ENCODE data around the gene ARHGAP26. TPM values are rescaled to one million over a fixed set of nuclear protein-coding genes. Genes with fewer than 3 reads are reported as not detected.

Gene ARHGAP26
- total and polyA plus RNA-seq, 2 of the 4 experiments (the other 2 are of a cell fraction), result 0.54 to 0.56 TPM

DNA sequence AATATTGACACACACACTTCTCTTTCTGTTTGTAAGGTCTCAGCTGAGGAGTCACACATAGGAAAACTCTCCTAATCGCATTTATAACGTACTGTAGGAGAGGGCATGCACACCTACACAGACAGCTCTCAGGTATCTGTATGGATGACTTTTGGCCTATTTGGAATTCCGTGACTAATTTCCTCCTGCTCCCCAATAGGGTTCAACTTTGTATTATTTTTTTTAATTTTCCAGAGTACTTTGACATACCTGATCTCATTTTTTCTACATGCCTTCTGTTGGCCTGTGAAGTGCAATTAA lies 195.9 kb downstream of the ARHGAP26 start:
- dilution Hi-C loops (cut with HindIII; ENCODE audit: low sequenced_read_pairs, unreplicated experiment) (no loop called here), in situ Hi-C loops (cut with MboI; ENCODE audit: low sequenced_read_pairs) (no loop called here), intact Hi-C loops (cut with micrococcal nuclease) (no loop called here)
- Histone ChIP-seq H2AK5ac (ENCODE audit: low read depth, low read length) (no peak overlapping the region), H3K14ac (replicated peaks; ENCODE audit: low read depth, low read length) (no peak overlapping the region), H3K27ac (ENCODE audit: insufficient read depth, low read length) (no peak overlapping the region), H4K8ac (ENCODE audit: low read depth in 2 of 2, low read length in 2 of 2) (no peak overlapping the region), H3K9me3 (ENCODE audit: control insufficient read depth, insufficient read depth, low read length) (no peaks in the 10 kb centered on the region), H3K56ac (ENCODE audit: extremely low read depth, insufficient read depth, low read length) (no peak overlapping the region), H2BK120ac (ENCODE audit: low read depth, low read length) (no peak overlapping the region), H2AFZ (replicated peaks; ENCODE audit: low read length, poor library complexity) (no peak overlapping the region), H3K36me3 (ENCODE audit: control insufficient read depth, insufficient read depth, low read length) (no peaks in the 10 kb centered on the region), H3K4me2 (ENCODE audit: low read depth, low read length) (no peak overlapping the region), H3K4me1 (ENCODE audit: control insufficient read depth, insufficient read depth, low read length) (no peaks in the 10 kb centered on the region), H4K91ac (ENCODE audit: insufficient read depth, low read depth, low read length) (no peak overlapping the region), H2BK20ac (ENCODE audit: low read depth, low read length) (no peak overlapping the region), H2BK15ac (ENCODE audit: low read depth, low read length) (no peak overlapping the region), H3K4ac (ENCODE audit: low read depth, low read length) (no peak overlapping the region), H3K9ac (ENCODE audit: low read depth, low read length) (no peak overlapping the region), H3K27me3 (ENCODE audit: control insufficient read depth, insufficient read depth, low read length) (no peaks in the 10 kb centered on the region), H2AK9ac (replicated peaks; ENCODE audit: low read depth, low read length, poor library complexity) (no peak overlapping the region), H3K18ac (ENCODE audit: low read depth, low read length) (no peak overlapping the region), H3K23ac (ENCODE audit: low read depth, low read length) (no peak overlapping the region), H3K79me1 (ENCODE audit: low read depth in 1 of 2, low read length in 2 of 2) (no peaks in the 10 kb centered on the region), H3K4me3 (ENCODE audit: insufficient read depth, low read depth, low read length) (no peak overlapping the region), H4K20me1 (ENCODE audit: insufficient read depth, low read length) (no peaks in the 10 kb centered on the region), H3K9me1 (ENCODE audit: insufficient read depth, low read length) (no peaks in the 10 kb centered on the region), H2BK5ac (ENCODE audit: low read depth, low read length, poor library complexity, severe bottlenecking) (no peak overlapping the region), H4K5ac (ENCODE audit: low read depth, low read length) (no peak overlapping the region)
- BruUV-seq (replicated peaks), result no TSS peak
- ATAC-seq (ENCODE audit: low read depth) (no peak), DNase-seq (no peak)
- no CpG with 5 or more reads among the region's 3 CpGs for WGBS, 2 experiments (ENCODE audit: extremely low coverage in 2 of 2, insufficient read length in 1 of 2)
- ChIA-PET POLR2A (ENCODE audit: unreplicated experiment) (no interaction called here), CTCF (interaction anchor here (1.0 kb wide), 1 partner anchor 78 kb away, joined by 3 read pairs; no protein-coding TSS in a partner anchor)
- no peak for TF ChIP-seq CEBPB (IDR thresholded peaks at IDR 0.05; ENCODE audit: low read depth, low read length)
- no peak for TF ChIP-seq FOS (IDR thresholded peaks at IDR 0.05; ENCODE audit: low read depth, low read length)
- TF ChIP-seq, protein P1, sequence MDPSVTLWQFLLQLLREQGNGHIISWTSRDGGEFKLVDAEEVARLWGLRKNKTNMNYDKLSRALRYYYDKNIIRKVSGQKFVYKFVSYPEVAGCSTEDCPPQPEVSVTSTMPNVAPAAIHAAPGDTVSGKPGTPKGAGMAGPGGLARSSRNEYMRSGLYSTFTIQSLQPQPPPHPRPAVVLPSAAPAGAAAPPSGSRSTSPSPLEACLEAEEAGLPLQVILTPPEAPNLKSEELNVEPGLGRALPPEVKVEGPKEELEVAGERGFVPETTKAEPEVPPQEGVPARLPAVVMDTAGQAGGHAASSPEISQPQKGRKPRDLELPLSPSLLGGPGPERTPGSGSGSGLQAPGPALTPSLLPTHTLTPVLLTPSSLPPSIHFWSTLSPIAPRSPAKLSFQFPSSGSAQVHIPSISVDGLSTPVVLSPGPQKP (IDR thresholded peaks at IDR 0.05; ENCODE audit: borderline replicate concordance, low read depth, low read length), result no peak
- no peak for TF ChIP-seq RAD21 (IDR thresholded peaks at IDR 0.05; ENCODE audit: low read length)
- no peak for TF ChIP-seq CHD1 (IDR thresholded peaks at IDR 0.05; ENCODE audit: low read depth, low read length)
- TF ChIP-seq BHLHE40 (IDR thresholded peaks at IDR 0.05; ENCODE audit: low read depth, low read length), result no peak
- TF ChIP-seq RCOR1 (IDR thresholded peaks at IDR 0.05; ENCODE audit: insufficient replicate concordance, low read length), result no peak
- no peak for TF ChIP-seq POLR2A (IDR thresholded peaks at IDR 0.05; ENCODE audit: low read depth, low read length)
- TF ChIP-seq MAFK (IDR thresholded peaks at IDR 0.05; ENCODE audit: low read depth, low read length), result no peak
- no peak for TF ChIP-seq MXI1 (IDR thresholded peaks at IDR 0.05; ENCODE audit: borderline replicate concordance, low read depth, low read length)
- TF ChIP-seq, protein P2, sequence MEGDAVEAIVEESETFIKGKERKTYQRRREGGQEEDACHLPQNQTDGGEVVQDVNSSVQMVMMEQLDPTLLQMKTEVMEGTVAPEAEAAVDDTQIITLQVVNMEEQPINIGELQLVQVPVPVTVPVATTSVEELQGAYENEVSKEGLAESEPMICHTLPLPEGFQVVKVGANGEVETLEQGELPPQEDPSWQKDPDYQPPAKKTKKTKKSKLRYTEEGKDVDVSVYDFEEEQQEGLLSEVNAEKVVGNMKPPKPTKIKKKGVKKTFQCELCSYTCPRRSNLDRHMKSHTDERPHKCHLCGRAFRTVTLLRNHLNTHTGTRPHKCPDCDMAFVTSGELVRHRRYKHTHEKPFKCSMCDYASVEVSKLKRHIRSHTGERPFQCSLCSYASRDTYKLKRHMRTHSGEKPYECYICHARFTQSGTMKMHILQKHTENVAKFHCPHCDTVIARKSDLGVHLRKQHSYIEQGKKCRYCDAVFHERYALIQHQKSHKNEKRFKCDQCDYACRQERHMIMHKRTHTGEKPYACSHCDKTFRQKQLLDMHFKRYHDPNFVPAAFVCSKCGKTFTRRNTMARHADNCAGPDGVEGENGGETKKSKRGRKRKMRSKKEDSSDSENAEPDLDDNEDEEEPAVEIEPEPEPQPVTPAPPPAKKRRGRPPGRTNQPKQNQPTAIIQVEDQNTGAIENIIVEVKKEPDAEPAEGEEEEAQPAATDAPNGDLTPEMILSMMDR (conservative IDR thresholded peaks at IDR 0.05; ENCODE audit: low read depth, low read length), result no peak
- TF ChIP-seq RFX5 (IDR thresholded peaks at IDR 0.05; ENCODE audit: low read depth, low read length), result no peak
- TF ChIP-seq, protein P3, sequence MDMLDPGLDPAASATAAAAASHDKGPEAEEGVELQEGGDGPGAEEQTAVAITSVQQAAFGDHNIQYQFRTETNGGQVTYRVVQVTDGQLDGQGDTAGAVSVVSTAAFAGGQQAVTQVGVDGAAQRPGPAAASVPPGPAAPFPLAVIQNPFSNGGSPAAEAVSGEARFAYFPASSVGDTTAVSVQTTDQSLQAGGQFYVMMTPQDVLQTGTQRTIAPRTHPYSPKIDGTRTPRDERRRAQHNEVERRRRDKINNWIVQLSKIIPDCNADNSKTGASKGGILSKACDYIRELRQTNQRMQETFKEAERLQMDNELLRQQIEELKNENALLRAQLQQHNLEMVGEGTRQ (IDR thresholded peaks at IDR 0.05; ENCODE audit: low read depth, low read length), result no peak
- no peak for TF ChIP-seq MAZ (IDR thresholded peaks at IDR 0.05; ENCODE audit: borderline replicate concordance, low read depth, low read length)
- no peak for TF ChIP-seq SMC3 (IDR thresholded peaks at IDR 0.05; ENCODE audit: low read depth, low read length)
- TF ChIP-seq NFE2L2 (IDR thresholded peaks at IDR 0.05; ENCODE audit: low read depth, low read length), result no peak
